ENCODE data around the gene KDSR.

DNA sequence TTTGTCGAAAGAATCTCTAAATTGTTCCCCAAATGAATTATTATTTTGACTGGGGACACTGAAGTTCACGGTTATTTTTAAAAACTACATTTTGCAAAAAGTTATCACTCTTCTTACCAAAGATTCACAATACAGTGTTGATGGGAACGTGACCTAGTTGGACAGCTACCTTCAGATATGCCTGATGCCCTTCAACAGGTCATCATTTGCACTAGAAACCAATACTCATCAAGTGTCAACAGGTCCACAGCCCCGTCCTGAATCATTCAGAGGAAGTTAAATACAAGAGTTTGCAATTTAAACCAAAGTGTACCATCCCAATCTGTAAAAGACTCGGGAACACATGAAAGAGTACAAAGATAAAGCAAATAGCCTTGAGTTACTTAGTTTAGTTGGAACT, 75.7 kb downstream of the KDSR start:
- TF ChIP-seq CTCF (conservative IDR thresholded peaks at IDR 0.05 in 1 of 2, IDR thresholded peaks at IDR 0.05 in 1 of 2; ENCODE audit: low read depth in 1 of 2, low read length in 2 of 2): no peak
- TF ChIP-seq EZH2 (IDR thresholded peaks at IDR 0.05; ENCODE audit: low read length, missing control alignments): no peak

All from fibroblast of lung (primary cell).